GM19023 (cell line): Measurements from ENCODE around the gene EP300.
"Not testable (repeated sequence)": the region's sequence is repeated elsewhere in the genome, so short reads cannot be mapped to it uniquely, and the experiment has no call there.

Experiments used
- ATAC-seq: cut with Tn5 transposase; IDR thresholded peaks from one replicate; pipeline ENCODE4 v1.9.1; 2021; ENCODE audit warnings: mild to moderate bottlenecking, moderate library complexity; ENCODE audit not compliant: unreplicated experiment

The EP300 gene

DNA sequence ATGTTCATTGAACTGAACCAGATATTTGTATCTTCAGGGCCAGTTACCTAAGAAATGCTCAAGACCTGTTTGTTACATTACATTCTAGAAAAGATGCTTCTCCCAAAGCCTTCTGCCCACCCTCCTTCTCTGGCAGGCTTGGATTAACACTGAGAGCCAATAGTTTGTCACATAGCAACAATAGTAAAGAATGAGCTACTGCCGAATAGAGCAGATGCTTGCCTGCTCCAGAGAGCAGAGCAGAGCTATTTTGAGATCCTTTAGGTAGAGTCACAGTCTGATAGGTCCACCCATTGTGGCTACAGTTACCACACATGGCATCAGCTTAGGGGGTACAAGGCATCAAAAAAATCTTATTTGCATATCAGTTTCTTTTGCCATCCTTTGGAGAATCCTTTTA is 13.5 kb upstream of the EP300 start:
- ATAC-seq, result no peak

DNA sequence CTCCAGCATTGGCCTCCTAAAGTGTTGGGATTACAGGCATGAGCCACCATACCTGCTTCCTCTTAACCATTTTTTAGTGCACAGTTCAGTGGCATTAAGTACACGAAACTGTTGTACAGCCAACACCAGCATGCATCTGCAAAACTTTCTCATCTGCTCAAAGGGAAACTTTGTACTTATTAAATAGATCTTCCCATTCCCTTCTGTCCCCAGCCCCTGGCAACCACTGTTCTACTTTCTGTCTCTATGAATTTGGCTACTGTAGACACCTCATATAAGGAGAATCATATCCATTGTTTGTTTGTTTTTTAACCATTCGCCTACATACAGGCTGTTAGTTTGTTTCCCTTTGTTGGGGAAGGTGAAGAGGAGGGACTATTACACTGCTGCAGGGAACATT is 6.5 kb upstream of the EP300 start:
- no peak for ATAC-seq

DNA sequence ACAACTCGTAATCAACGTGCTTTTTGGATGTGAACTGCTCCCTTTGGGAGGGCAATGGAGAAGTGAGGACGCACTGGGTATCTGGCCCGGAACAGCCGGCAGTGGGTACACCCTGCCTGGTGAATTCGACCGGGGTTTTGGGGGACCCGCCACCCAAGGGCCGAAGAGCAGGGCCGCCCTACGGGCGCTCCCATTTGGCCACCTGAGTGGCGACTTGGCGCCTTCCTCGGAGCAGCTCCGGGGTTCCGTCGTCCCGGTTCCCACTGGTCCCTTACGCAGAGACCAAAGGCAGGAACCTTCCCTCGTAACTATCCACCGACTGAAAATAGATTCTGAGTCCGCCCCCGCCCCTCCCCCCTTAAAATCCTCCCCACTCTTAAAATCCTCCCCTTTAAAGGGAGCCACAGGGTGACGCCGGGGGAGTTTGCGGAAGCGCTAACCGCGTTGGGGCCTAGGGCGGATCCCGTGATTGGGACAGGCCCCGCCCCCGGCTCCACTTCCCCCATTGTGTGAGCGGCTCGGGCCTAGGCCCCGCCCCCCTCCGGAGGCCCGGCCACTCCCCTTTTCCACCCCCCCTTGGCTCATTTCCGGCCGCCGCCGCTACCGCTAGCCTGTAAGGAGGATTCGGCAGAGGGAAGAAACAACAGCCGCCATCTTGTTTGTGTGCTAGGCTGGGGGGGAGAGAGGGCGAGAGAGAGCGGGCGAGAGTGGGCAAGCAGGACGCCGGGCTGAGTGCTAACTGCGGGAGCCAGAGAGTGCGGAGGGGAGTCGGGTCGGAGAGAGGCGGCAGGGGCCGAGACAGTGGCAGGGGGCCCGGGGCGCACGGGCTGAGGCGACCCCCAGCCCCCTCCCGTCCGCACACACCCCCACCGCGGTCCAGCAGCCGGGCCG is 1.0 kb upstream of the EP300 start:
- peak; percentile 65 for ATAC-seq

DNA sequence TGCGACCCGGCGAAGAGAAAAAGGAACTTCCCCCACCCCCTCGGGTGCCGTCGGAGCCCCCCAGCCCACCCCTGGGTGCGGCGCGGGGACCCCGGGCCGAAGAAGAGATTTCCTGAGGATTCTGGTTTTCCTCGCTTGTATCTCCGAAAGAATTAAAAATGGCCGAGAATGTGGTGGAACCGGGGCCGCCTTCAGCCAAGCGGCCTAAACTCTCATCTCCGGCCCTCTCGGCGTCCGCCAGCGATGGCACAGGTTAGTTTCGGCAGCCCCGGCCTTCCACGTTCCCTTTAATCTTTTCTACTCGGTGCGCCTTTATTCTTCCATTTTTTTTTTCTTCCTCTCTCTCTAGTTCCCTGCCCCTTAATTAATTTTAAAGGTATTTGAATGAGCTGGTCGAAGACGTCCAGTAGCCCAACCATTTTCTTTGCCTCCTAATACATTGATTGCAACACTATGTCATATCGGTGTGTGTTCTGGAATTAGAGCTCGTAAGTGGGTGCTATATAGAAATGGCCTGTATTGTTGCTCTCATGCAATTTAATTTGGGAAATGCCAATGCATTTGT is 537 bp downstream of the EP300 start:
- no peak for ATAC-seq

DNA sequence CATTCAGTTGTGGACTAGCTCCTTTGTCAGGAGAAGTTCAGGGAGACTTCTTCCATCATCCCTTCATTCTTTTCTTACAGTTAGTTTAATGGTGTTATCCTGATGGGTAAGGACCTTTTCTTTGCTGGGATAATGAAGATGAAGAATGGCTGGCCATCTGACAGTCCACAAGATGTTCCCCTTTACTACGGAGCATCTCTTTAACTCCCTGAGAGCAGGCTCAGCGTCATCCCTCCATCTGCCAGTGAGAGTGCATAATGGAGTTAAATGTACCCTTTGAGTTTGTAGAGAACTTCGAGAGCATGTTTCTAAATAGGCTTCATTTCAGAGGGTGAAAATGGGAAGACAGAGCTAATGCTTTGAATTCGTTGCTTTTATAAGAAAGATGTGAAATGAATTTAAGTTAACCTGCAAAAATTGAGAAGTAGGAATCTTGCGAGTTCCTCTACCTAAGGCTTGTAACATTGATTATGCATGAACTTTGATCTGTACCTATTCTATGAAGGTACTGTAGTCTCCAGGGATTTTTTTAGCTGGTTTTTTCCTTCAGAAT is 1.7 kb downstream of the EP300 start:
- no peak for ATAC-seq

DNA sequence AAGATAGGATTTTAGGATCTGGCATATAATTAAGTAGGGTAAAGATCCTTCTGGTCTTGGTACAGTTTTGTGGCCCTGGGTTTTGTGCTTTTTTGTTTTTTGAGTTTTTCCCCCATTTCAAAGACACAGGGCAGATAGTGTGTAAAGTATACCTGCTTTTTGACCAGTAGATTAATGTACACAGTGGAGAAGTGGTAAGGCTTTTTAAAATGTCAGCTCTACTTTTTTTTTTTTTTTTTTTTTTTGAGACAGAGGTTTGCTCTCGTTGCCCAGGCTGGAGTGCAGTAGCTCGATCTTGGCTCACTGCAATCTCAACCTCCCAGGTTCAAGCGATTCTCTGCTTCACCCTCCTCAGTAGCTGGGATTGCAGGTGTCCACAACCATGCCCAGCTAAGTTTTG is 4.0 kb downstream of the EP300 start:
- no peak for ATAC-seq

DNA sequence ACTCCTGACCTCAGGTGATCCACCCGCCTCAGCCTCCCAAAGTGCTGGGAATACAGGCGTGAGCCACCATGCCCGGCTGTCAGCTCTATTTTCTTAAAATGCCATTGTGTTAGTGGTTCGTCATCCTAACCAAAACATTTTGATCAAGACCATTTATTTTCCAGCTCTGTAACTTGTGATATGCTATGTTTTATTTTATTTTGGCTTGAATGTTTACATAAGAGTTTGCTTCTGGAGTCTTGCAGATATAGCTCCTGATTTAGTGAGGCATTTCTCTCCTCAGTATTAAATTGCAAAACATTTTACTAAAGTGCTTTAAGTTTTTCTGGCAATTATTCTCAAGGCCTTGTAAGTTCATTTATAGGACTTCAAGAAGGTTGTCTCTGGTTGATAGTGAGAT is 4.4 kb downstream of the EP300 start:
- no peak for ATAC-seq

DNA sequence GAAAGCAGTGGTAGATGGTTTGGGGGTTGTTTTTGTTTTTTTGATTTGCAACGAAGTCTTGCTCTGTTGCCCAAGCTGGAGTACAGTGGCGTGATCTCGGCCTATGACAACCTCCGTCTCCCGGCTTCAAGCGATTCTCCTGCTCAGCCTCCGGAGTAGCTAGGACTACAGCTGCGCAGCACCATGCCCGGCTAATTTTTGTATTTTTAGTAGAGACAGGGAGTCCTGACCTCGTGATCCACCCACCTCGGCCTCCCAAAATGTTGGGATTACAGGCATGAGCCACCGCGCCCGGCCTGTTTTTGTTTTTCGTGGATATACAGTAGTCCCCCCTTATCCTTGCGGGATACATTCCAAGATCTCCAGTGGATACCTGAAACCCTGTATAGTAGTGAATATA is 6.6 kb downstream of the EP300 start:
- no peak for ATAC-seq

DNA sequence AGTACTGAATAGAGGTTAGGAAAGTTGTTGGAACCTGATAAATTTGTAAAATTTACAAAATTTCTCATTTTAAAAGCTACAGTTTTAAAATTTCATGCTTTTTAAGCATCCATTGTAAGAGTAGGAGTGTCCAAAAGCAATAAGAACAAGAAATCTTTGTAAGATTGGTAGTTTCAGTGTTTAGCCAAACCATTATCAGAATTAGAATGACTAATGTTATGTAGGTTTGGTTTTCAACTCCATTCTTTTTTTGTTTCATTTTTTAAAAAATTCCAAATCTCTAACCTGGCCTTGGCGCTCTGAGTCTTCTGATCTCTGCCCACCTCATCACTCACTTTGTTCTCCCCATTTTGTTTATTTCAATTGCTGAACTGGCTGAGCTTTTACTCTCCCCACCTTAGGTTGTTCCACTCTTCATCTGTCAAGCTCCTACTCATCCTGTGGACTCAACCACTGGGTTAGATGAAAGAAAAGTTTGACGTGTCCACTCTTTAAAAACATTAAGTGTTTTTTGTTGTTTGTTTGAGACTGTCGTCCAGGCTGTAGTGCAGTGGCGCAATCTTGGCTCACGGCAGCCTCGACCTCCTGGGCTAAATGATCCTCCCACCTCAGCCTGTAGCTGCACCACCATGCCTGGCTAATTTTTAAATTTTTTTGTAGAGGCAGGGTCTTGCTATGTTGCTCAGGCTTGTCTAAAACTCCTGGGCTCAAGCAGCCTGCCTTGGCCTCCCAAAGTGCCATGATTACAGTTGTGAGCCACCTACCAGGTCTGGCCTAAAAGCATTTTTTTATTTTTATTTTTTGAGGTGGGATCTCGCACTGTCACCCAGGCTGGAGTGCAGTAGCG is 14.0 kb downstream of the EP300 start:
- no peak for ATAC-seq

DNA sequence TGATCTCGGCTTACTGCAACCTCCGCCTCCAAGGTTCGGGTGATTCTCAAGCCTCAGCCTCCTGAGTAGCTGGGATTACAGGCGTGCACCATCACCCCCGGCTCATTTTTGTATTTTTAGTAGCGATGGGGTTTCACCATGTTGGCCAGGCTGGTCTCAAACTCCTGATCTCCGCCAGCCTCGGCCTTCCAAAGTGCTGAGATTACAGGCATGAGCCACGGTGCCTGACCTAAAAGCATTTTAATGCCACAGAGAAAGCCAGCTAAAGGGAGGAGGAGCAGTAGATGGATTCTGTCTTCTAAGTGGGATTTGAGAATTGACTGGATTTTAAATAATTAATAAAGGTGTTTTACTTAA is 14.6 kb downstream of the EP300 start:
- ATAC-seq, result not testable (repeated sequence)

DNA sequence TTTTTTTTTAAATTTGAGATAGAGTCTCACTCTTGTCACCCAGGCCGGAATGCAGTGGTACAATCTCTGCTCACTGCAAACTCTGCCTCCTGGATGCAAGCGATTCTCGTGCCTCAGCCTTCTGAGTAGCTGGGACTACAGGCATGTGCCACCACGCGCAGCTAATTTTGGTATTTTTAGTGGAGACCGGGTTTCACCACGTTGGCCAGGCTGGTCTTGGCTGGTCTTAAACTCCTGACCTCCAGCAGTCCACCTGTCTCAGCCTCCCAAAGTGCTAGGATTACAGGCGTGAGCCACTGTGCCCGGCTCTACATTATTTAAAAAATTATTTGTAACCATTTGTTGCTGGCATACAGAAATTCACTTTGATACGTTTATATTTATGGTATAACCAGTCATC is 18.6 kb downstream of the EP300 start:
- ATAC-seq, result no peak

DNA sequence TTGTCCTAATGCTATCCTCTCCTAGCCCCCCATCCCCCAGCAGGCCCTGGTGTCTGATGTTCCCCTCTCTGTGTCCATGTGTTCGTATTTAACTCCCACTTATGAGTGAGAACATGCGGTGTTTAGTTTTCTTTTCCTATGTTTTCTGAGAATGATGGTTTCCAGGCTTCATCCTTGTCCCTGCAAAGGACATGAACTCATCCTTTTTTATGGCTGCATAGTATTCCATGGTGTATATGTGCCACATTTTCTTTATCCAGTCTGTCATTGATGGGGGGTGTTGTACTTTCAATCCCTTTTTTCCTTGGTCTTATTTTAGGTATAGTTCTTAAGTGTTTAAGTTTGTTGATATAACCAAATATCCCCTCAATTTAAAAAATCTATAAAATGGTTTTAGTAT is 23.9 kb downstream of the EP300 start:
- ATAC-seq, result no peak

DNA sequence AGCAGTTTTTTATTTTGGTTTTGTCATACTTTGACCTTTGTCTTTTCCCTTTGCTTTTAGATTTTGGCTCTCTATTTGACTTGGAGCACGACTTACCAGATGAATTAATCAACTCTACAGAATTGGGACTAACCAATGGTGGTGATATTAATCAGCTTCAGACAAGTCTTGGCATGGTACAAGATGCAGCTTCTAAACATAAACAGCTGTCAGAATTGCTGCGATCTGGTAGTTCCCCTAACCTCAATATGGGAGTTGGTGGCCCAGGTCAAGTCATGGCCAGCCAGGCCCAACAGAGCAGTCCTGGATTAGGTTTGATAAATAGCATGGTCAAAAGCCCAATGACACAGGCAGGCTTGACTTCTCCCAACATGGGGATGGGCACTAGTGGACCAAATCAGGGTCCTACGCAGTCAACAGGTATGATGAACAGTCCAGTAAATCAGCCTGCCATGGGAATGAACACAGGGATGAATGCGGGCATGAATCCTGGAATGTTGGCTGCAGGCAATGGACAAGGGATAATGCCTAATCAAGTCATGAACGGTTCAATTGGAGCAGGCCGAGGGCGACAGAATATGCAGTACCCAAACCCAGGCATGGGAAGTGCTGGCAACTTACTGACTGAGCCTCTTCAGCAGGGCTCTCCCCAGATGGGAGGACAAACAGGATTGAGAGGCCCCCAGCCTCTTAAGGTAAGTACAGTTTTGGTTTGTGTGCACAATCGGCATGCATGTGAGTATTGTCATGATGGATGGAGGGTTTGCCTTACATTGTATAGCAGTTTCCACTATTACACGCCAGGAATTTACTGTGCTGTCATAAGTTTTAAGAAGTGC is 25.0 kb downstream of the EP300 start:
- ATAC-seq, result no peak

DNA sequence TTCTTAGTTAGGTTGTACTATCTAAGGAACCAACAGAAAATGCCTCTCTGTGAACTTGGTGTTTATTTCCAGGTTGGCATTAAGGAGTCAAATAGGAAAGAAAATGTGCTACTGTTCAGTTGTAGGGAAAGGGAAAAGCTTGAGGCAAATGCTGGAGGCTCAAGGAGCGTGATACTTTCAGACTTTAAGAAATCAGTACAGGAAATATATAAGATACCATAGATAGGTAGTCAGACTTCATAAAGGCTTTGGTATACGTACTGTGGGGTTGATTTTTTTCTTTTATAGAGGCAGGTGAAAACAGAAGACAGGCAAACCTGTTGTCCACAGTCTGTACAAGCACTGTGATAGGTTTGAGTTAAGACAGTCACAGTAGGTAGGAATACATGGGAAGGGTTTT is 30.8 kb downstream of the EP300 start:
- ATAC-seq, result no peak

DNA sequence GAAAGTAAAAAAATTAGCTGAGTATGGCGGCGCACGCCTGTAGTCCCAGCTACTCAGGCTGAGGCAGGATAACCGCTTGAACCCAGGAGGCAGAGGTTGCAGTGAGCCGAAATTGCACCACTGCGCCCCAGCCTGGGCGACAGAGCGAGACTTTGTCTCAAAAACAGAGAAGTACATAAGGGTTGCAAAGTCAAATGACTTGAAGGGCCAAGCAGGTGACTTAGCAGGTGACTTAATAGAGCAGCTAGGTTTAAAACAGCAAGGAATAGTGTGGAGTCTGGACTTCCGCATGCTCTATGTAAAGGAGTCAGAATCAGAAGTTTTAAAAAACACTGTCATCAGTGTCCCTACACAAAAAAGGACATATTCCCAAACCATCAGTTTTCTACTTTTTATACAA is 31.7 kb downstream of the EP300 start:
- no peak for ATAC-seq

DNA sequence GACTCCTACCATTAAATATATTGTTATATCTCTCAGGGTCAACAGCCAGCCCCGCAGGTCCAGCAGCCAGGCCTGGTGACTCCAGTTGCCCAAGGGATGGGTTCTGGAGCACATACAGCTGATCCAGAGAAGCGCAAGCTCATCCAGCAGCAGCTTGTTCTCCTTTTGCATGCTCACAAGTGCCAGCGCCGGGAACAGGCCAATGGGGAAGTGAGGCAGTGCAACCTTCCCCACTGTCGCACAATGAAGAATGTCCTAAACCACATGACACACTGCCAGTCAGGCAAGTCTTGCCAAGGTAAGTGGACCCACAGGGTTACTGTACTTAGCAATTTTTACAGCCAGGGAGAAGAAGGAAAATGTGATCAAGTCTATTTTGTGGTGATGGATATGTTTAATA is 35.1 kb downstream of the EP300 start:
- ATAC-seq, result no peak

DNA sequence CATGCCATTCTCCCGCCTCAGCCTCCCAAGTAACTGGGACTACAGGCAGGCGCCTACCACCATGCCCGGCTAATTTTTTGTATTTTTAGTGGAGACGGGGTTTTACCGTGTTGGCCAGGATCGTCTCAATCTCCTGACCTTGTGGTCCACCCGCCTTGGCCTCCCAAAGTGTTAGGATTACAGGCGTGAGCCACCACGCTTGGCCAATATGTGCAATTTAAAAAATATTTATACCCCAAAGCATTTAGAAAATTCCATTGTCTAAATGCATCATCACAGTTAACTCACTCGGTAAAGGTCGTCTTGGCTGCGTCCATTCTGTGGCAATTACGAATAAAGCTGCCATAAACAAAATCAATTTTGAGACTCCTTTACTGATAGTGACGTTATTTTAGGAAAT is 36.2 kb downstream of the EP300 start:
- no peak for ATAC-seq

DNA sequence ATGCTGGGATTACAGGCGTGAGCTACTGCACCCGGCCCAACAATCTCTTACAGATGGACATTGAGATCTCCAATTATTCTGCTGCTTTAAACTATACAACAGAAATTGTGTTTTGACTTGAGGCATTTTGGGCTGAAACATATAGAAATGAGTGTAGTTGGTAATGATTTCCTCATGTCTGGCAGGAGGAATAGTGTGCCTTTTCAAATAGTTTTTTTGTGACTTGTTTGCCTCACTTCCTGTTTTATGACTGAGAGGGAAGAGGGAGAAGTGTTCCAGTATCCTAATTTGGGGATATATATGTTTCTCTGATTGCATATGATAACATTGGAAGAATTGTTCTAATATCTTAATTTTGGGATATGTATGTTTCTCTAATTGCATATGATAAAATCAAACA is 40.2 kb downstream of the EP300 start:
- ATAC-seq, result no peak

DNA sequence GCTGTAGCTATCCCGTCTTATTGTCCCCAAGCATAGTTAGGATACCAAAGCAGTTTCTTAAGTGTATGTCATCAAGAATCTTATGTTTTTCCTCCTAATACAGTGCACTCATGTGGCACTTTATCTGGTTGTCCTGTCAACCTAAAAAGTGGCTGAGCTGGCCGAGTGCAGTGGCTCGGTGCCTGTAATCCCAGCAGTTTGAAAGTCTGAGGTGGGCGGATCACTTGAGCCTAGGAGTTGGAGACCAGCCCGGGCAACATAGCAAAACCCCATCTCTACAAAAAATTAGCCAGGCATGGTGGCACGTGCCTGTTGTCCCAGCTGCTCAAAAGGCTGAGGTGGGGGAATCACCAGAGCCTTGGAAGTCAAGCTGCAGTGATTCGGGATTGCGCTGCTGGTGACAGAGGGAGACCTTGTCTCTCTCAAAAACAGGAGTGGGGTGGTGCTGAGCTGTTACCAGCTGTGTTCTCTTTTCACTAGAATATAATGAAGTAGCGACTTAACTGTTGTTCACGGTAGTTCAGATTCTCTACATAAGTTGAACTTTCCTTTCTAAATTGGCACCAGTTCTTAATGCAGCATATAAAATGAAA is 48.1 kb downstream of the EP300 start:
- no peak for ATAC-seq

DNA sequence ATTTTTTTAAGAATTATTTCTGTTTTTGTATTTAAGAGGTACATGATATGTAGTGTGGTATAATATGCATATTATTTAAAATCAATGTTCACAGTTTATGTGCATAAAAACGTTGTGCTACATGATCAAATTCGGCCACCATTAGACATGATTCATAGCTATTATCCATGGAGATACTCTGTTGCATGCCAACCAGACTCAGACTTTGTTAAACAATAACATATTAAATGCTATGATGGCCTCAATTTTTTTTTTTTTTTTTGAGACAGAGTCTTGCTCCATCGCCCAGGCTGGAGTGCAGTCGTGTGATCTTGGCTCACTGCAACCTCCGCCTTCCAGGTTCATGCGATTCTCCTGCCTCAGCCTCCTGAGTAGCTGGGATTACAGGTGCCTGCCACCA is 53.5 kb downstream of the EP300 start:
- not testable (repeated sequence) for ATAC-seq
